NCI-H146 treated with DMSO at 0.1 percent for 48 hours (cell line): ENCODE data around the gene NUDT3.
"Not testable (repeated sequence)": the region's sequence is repeated elsewhere in the genome, so short reads cannot be mapped to it uniquely, and the experiment has no call there.

Source experiments
- DNase-seq: peaks from one replicate; lab custom pipeline; 2025; ENCODE audit not compliant: unreplicated experiment; lab: John Stamatoyannopoulos, UW

NUDT3 gene

DNA sequence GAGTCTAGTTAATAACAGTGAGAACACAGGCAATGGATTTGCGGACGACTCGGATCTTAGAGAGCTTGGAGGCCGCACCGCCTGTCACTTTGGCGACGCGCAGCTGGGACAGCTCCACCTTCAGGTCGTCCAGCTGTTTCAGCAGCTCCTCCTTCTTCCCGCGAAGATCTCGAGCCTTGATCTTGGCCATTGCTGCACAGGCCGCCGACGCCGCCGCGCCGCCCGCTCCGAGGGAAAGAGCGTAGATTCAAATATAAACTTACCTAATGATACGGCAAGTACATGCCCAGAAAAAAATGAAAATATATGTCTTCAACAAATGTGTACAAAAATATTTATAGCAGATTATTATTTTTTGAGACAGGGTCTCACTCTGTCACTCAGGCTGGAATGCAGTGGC is 129.0 kb downstream of the NUDT3 start:
- not testable (repeated sequence) for DNase-seq

DNA sequence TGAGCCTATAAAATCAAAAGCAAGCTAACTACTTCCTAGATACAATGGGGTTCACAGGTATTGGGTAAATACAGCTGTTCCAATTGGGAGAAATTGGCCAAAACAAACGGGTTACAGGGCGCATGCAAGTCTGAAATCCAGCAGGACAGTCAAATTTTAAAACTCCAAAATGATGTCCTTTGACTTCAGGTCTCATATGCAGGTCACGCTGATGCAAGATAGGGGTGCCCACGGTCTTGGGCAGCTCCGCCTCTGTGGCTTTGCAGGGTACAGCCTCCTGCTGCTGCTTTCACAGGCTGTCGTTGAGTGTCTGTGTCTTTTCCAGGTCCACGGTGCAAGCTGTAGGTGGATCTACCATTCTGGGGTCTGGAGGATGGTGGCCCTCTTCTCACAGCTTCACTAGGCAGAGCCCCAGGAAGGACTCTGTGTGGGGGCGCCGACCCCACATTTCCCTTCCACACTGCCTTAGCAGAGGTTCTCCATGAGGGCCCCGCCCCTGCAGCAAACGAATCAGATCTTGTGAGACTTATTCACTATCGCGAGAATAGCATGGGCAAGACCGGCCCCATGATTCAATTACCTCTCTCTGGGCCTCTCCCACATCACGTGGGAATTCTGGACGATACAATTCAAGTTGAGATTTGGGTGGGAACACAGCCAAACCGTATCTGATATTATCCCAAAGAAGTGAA is 131.7 kb downstream of the NUDT3 start:
- no peak for DNase-seq

DNA sequence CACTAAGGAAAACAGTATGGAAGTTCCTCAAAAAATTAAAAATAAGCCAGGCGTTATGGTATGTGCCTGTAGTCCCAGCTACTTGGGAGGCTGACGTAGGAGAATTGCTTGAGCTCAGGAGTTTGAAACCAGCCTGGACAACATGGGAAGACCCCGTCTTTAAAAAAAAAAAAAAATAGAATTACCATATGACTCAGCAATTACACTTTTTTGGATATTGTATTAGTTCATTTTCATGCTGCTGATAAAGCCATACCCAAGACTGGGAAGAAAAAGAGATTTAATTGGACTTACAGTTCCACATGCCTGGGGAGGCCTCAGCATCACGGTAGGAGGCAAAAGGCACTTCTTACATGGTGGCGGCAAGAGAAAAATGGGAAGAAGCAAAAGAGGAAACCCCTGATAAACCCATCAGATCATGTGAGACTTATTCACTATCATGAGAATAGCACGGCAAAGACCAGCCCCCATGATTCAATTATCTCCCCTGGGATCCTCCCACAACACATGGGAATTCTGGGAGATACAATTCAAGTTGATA is 132.9 kb downstream of the NUDT3 start:
- no peak for DNase-seq

DNA sequence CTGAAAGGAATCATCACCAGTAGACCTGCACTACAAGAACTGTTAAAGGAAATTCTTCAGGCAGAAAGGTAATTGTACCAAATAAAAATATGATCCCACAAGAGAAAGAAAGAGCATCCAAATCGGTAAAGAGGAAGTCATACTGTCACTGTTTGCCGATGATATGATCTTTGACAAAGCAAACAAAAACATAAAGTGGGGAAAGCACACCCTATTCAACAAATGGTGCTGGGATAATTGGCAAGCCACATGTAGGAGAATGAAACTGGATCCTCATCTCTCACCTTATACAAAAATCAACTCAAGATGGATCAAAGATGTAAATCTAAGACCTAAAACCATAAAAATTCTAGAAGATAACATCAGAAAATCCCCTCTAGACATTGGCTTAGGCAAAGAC is 140.1 kb downstream of the NUDT3 start:
- DNase-seq = peak; percentile 76

DNA sequence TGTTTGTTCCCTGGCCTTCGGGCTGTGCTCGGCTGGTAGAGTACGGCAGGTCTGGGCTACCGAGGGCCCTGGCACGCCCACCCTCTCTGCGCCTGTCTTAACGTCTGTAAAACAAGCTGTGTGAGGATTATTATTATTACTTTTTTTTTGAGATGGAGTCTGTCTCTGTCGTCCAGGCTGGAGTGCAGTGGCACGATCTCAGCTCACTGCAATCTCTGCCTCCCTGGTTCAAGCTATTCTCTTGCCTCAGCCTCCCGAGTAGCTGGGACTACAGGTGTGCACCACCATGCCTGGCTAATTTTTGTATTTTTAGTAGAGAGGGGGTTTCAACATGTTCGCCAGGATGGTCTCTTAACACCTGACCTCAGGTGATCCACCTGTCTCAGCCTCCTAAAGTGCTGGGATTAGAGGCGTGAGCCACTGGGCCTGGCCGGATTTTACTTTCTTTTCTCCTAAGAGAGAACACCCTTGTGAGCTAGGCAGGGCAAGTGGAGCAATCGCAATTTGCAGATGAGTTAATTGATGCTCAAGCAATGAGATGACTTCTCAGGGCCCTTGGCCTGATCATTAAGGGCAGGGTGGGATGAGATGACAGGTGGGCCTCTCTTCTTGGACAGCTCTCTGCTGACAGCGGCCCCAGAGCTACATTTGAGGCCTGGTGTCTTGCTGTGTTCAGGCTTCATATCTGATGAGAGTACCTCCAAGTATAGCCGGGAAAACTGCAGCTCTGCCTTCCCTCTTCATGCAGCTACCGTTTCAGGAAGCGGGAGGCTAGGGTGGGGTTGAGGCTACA is 142.8 kb downstream of the NUDT3 start:
- no peak for DNase-seq

DNA sequence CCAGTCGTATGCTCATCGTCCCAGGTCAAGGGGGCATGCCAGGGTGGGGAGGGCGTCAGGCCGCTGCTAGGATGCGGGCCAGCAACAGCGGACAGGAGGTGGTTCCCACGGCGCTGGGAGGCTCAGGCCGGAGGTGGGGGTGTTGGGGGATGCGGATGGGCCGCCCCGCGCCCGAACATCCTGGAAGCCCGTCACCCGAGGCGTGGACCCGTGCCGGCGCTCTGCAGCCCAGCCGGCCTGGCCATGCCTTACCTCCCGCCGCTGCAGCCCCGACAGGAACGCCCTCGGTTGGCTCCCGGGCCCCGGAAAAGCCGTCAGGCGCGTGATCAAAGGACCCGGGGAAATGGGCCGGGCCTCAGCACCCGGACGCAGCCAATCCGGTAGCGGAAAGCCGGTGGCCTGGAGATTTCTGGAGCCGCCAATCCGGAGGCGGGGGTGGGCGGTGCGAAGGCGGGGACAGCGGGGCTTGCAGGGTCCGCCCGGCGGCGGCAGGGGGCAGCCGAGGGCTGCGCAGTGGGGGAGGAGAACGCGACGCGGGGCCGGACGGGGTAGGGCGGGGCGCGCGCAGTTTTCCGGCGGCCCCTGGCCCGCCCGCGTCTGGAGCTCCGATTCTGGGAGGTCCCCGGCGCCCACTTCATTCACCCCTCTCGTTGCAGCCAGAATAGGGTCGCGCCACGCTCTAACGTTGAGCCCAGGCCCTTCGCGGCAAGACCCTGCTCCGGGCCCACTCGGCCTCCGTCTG is 143.6 kb downstream of the NUDT3 start, which contains the start of gene SMIM29:
Gene SMIM29 (minus strand): TSS at position 280 of the 742 bp plus-strand sequence. CDS start 1,215 bp downstream, outside the sequence.
- DNase-seq = peak; percentile 83

DNA sequence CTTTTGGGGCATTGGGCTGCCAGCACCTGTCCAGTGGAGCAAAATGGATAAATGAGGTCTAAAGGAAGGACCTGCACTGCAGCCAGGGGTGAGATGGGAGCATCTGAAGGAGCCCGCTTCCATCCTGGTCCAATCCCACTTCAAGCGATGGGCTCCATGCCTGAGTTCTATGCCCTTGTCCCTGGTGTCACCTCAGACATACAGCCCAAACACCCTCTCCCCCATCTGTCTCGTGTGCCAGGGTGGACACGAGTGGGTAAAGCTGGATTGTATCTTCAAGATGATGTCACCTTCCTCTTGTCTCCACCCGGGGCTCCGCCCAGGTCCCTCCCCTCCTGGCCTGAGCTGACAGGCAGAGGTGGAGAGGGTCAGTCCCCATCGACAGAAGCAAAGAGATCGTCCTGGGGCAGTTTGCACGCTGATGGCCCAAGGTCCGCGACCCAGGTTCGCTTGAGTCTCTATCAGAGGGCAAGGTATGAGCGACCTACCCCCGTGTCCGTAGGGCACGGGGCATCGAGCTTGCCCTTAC is 144.2 kb downstream of the NUDT3 start:
- DNase-seq = no peak

DNA sequence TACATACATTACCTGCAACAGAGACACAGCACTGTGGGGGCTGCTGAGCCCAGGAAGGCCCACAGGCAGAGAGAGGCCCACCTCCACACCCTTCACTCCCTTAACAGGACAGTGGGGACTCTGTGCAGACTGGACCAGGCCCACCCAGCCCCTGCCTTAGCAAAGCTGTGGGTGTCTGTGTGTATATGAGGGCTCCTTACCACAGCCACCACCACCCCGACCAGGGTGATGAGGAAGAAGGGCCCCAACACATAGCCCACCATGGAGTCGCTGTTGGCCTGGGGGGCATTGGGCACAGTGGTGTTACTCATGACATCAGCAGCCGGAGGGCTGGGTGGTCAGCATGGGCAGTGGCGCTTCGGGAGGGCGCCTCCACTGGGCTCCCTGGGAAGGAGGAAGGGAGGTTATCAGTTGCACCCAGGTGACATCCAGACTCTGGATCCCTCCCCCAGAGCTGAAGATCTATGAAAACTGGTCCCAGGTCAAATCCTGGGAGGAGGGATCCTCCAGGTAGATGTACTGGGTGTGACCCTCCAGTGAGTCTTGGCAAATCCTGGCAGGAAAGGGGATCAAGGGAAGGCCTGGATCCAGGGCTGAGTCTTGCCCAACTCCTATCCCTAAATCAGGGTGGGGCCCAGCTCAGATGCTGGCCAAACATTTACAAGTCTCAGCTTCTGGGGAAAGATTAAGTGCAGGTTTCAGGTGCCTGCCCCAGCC is 144.8 kb downstream of the NUDT3 start:
- no peak for DNase-seq

DNA sequence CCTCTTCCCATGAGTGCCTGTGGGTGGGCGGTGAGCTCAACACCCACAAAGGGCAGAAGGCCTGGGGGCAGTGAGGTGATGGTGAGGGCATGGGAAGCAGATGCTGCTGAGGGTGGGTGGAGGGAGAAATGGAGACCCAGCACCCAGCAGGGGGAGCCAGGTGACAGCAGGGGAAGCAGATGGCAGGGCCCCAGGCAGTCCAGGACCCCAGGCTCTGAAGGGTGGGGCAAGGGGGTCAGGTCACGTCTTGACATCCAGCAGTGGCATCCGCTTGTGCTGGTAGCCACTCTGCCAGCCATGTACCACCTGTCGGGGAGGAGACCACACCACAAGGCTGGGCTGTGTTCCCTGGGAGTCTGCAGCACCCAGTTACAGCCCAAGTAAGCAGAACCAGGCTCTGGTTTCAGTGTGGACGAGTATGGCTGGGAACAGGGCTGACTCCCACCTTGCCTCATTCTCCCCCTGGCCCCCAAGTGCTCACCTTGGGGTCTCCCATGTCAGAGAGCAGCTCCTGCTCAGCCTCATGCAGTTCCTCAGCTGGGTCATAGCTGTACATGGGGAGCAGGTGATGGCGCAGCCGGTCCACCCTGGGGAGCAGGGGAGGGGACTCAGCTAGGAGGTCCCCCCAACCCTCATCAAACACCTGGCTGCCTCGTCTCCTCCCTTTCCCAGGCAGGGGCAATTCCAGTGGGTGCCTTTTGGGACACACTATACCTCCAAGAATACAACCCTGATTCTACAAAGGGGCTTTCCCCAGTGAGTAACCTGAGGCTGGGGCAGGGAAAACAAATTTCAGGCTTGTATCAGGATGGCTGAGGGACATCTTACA is 145.7 kb downstream of the NUDT3 start:
- peak; percentile 47 for DNase-seq

DNA sequence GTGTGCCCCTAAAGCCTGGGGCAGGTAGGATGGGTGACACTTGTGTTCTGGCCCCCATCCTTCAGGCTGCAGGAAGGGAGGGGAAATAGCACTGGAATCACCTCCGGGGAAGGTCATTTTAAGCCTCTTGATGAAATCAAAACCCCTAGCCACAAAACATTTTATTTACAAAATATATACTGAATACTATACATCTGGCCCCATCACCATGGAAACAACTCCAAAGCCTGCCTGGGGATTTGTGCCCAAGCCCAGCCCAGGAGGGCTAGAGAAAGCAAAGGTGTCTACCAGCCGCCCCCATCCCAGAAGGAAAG is 146.3 kb downstream of the NUDT3 start:
- no peak for DNase-seq

DNA sequence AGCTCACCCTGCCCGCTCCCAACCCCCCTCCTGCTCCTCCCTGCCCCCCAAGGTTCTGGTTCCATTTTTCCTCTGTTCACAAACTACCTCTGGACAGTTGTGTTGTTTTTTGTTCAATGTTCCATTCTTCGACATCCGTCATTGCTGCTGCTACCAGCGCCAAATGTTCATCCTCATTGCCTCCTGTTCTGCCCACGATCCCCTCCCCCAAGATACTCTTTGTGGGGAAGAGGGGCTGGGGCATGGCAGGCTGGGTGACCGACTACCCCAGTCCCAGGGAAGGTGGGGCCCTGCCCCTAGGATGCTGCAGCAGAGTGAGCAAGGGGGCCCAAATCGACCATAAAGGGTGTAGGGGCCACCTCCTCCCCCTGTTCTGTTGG is 146.7 kb downstream of the NUDT3 start:
- not testable (repeated sequence) for DNase-seq

DNA sequence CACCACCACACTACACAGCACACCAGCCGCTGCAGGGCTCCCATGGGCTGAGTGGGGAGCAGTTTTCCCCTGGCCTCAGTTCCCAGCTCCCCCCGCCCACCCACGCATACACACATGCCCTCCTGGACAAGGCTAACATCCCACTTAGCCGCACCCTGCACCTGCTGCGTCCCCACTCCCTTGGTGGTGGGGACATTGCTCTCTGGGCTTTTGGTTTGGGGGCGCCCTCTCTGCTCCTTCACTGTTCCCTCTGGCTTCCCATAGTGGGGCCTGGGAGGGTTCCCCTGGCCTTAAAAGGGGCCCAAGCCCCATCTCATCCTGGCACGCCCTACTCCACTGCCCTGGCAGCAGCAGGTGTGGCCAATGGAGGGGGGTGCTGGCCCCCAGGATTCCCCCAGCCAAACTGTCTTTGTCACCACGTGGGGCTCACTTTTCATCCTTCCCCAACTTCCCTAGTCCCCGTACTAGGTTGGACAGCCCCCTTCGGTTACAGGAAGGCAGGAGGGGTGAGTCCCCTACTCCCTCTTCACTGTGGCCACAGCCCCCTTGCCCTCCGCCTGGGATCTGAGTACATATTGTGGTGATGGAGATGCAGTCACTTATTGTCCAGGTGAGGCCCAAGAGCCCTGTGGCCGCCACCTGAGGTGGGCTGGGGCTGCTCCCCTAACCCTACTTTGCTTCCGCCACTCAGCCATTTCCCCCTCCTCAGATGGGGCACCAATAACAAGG is 147.3 kb downstream of the NUDT3 start:
- DNase-seq = not testable (repeated sequence)

DNA sequence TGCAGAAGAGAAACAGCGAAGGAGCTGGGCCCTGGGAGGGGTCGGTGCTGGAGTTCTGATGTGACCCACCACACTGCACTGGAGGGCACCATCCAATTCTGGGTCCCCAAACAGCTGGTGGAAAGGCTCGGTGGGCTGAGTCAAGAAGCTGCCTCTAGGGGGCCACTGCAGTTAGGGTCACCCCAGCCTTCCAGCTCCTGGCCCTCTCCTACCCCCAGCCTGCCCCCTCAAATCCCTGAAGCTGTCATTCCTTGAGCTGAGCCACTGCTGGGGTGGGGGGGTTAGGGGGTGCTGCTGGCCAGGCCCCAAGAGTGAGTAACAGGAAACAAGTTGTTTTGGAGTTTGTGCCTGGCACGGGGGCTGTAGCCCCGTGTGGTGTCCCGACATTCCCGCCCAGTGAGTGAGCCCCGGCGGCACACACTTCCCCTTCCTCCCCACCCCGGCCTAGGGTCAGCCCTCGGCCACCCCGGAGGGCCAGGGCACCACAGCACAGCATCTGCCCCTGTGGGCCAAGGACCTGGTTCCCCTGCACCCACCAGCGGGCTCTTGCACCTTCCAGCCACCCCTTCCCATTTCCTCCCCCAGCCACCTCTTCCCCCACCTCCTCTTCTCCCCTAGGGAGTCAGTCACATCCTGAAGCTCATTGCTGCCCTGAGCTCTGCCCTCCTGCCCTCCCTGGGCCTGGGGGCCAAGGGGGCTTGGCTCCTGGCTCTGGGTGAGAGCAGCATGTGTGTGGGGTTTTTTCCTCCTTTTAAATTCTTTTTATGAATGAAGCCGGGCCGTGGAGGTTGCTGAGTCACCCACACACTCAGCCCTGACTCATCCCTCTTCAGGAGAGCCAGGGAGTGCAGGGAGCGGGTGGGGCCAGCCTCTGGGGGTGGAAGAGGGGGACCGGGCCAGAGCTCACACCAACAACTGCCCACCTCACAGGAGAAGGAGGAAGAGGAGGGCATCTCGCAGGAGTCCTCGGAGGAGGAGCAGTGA is 148.3 kb downstream of the NUDT3 start:
- DNase-seq = no peak

DNA sequence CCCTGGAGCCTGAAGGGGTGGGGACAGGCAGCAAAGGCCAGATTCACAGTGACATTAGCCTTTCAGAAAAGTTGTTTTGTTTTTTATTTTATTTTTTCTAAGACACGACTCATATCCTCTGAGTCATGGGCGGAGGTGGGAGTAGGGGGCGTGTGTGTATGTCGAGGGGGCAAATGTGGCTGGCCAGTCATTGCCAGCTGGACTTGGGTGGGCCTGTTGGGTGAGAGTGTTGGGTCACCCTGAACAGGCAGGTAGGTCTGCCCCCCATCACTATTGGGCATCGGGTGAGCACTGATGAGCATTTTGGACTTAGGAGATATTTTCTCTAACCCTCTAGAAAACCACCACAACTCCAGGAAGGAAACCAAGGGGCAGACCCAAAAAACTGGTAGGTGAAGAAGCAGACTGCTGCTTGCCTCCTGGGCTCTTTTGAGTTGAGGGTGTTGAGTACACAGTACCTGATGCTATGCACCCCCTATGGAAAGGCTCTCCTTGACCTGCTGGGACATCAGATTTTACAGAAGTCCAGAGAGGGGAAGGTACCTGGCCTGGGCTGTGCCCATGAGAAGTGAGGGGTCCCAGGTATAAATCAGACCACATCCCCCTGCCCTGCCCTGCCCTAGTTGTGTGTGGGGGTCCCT is 149.2 kb downstream of the NUDT3 start:
- no peak for DNase-seq

DNA sequence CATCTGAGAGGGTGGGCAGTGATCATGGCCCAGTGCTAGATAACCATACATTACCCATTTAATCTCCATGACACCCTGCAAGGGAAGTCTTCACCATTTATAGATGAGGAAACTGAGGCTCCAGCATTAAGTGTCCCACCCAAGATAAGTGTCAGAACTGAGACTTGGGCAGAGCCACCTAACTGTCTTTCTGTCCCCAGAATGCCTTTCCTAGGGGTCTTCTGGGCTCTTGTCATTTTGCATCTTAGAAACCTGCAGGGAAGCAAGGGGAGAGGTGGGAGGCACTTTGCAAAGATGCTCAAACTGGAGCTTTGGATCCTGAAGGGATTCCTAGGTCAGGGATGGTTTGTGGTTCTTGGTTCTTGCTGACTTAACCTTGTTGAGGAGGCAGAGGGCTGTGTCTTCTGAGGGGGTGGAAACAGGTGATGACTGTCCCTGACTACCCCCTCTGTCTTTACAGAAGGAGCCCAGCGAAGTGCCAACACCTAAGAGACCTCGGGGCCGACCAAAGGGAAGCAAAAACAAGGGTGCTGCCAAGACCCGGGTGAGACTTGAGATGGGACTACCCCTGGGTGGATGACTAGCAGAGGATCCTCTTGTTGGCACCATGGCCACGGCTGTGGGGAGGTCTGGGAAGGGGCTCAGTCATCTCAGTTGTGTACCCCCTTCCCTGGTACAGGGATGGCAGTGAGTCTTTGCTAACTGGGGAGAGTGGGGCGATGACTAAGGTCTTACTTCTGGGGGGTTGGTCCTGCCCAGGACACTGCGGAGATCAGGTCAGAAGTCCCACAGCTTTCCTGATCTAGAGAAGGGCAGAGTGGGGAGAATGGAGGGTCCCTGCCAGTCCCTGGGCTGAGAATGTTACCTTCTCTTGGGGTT is 150.0 kb downstream of the NUDT3 start:
- no peak for DNase-seq

DNA sequence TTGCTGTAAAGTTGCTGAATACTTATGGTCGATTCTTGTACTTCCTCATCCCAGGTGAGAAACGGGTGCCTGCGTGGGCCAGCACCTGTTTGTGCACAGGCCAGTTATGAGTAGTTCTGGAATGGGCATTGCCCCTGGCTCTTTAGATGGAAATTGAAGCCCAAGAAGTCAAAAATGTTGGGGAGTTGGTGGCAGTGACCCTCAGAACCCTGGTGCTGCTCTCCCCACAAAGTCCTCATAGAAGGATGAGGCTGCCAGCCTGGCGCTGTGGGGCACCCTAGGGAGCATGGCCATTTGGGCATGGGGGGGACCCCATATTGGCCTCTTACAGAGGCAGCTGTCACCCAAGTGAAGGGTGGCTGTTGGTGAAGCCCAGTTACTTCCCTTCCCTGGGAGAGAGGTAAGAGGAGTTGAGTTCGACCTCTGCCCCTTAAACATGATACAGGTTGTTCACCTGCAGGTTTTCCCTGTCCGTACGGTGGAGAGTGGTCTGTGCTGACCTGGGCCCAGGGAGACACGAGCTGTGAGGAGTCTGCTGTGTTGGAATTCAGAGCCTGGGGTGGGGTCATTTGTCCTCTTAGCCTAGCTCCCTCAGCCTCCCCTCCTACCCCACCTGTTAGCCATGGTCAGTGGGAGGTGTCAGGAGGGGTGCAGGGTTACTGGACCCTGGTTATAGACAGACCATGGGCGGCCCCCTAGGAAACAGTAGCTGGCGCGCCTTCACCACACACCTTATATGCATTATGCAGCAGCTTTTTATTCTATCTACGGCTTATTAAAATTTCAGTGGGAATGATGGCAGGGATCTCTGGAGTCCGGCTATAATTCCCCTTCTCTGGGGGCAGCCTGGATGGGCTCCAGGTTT is 150.9 kb downstream of the NUDT3 start:
- DNase-seq = no peak
